ENCODE measurements around the gene PACS2. TPM values are rescaled to one million over a fixed set of nuclear protein-coding genes. Genes with fewer than 3 reads are reported as not detected.
"Not testable (repeated sequence)": the region's sequence is repeated elsewhere in the genome, so short reads cannot be mapped to it uniquely, and the experiment has no call there.

PACS2 gene
- total RNA-seq, 1 donor from 2014 or later = 105 TPM

DNA sequence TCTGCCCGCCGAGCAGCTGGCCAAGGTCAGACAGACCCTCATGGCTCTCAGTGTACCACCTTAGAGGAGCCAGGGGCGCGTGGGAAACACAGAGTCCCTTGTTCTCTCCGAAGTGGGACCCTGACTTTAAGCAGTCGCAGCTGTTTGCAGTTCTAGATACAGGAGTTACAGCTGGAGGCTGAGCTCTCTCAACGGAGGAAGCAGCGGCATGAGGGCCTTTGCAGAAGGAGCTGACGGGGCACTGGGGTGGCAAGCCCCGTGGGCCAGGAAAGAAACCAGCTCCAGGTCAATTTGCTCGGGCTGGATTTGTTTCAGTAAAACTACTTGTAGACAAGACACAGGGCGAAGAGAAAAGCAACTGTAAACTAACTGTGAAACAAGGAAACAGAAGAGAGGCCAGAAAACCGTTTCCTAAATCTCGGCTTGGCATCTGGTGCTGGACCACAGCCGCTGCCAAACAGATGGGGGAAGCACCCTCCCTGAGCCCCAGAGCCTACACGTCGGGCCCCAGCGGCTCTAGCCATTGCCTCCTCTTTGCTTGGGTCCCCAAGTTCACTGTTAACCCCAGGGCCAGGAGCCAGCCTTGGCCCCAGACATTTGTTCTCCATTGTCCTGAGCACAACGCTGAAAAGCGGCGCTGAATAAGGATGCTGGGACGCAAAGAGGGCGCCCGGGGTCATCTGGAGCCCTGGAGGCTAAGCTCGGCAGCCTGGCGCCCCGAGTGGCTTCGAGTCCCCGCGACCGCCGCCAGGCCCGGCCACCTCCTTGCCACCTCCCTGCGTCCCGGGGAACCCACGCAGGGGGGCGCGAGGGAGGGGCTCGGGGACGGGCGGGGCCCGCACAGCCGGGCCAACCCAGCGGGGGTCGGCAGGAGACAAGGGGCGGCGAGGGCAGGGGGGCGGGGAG is 914 bp upstream of the PACS2 start:
- DNase-seq (ENCODE audit: low spot score) = no peak

- DNase-seq (ENCODE audit: low spot score) = peak; percentile 42
These were observed 718 bp downstream of the PACS2 start for GRCh38 chr14:105315211-105315721.

DNA sequence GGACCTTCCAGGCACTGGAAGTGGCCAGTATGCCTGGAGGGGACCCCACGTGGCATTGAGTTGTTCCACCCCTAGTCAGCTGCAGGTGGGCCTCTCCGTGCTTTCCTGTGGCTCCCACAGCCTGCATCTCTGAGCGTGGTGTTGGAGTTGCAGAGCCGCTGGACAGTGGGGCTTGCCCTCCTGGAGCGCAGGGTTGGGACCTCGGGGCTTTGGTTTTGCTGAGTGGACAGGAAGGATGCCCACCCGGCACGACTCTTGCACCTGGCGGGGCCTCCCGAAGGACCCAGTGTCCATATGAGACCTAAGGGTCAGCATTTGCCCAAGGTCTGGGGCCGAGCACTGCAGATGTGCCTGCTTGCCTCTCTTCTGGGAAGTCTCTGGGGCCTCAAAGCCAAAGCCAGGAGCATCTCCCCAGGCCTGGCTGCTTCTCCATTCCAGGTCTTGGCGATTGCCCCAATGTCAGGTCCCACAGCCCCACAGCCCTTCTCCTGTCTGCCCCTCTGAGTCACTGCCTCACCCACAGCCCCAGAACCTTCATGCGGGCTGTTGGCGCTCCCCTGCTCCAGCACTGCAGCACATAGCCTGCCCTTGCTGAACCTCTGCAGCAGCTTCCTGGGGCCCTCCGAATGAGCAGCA is 1.5 kb downstream of the PACS2 start:
- no peak for DNase-seq (ENCODE audit: low spot score)

- no peak for DNase-seq (ENCODE audit: low spot score)
These were observed 2.0 kb downstream of the PACS2 start for GRCh38 chr14:105316577-105316941.

DNA sequence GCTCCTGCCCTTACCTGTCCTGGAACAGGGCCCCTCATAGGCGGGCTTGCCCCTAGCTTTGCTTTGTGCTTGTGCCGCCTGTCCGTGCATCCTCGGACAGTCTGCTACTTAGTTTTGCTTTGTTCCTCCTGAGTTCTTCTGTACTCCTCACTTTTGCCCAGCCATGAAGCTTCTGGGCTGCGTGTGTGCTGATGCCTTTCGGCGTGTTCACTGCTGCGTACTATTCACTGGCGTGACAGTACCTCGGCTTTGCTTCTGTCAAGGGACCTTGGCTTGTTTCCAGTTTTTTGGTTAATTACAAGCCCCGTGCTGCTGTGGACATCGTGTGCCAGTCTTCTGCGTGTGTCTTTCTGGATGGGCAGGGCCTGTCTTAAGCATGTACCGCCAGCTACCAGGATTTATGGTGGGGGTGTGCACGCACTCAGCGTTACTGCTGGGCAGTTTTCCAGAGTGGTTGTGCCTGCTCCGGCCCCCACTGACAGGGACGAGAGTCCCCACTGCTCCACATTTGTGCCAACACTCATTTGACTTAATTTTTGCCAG is 2.5 kb downstream of the PACS2 start:
- DNase-seq (ENCODE audit: low spot score) = no peak

GRCh38 chr14:105317546-105317945 is 3.0 kb downstream of the PACS2 start:
- DNase-seq (ENCODE audit: low spot score) = no peak

DNA sequence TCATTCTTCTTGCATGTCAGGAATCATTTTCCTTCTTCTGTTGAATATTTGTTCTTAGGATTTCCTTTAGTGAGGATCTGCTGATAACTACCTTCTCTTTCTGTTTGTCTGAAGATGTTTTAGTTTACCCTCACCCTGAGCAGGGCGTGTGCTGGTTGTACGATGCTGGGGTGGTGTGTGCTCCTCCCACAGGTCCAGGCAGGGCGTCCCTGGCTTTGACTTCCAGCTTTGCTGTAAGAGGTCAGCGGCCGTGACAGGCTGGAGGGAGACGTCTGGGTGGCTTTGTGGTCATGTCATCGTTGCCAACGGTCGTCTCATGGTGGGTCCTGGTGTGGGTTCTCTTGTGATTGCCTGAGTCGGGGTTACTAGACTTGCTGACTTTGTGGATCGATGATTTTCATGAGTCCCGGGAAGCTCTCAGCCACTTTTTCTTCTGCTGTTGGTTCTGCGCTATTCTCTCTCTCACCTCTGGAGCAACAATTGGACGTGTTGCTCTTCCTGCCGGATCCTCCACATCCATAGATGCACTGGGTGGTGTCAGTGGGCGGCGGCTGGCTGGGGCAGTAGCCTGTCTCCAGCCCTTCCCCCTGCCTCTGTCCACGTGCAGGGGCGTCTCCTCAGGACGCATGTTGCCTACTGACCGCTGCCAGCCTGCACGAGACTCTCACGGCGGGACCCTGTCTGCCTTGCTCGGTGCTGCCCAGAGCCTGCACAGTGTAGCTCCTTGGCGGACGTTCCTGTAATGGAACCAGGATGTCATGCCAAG is 8.4 kb downstream of the PACS2 start:
- DNase-seq (ENCODE audit: low spot score) = no peak

GRCh38 chr14:105323663-105324062 is 9.1 kb downstream of the PACS2 start:
- no peak for DNase-seq (ENCODE audit: low spot score)

DNA sequence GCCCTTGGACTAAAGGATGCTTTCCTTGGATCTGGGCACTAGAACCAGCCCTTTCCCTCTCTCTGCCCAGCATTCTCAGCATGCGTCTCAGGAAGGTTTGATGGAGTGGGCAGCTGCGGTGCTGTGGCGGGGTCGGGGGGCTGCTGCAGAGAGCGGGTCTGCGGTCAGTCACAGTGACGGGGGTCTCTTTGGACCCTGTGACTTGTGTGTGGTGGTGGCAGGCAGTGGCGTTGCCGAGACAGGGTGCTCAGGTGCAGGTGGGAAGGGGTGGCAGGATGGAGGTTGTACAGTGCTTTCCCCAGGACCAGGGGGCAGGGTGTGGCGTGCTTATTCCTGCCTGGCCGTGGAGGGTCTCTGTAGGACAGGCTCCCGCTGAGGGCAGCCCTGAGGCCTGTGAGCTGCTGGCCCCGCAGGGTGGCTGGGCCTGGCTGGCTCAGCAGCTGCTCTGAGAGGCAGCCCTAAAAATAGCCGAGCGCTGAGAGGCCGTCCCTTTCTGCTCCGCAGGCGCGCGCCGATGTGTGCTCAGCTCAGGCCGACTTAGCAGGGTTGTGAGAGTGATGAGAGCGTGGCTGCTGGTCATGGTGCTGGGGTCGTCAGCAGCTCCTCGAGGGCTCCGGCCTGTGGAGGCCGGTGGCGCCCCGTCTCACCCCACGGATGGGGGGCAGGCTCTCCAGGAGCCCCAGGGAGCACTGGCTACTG is 9.7 kb downstream of the PACS2 start:
- no peak for DNase-seq (ENCODE audit: low spot score)

- no peak for DNase-seq (ENCODE audit: low spot score)
These were observed 10.3 kb downstream of the PACS2 start for GRCh38 chr14:105324871-105325270.

DNA sequence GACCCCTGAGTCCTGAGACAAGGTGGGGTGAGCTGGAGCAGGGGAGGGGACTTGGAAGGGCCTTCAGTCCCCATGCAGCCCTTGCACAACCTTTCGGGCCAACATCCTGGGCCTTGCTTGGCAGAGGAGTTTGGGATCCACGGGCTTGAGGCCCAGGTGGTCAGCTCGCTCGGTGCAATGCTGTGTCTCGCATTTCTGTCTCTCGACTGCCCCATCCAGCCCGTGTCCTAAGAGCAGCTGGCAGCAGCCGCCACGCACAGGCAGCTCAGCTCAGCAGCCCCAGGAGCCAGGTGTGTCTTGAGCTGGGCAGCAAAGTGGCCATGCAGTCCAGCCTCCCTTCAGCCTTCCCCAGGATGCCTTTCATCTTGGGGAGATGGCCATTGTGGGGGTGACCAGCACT is 10.8 kb downstream of the PACS2 start:
- DNase-seq (ENCODE audit: low spot score) = no peak

DNA sequence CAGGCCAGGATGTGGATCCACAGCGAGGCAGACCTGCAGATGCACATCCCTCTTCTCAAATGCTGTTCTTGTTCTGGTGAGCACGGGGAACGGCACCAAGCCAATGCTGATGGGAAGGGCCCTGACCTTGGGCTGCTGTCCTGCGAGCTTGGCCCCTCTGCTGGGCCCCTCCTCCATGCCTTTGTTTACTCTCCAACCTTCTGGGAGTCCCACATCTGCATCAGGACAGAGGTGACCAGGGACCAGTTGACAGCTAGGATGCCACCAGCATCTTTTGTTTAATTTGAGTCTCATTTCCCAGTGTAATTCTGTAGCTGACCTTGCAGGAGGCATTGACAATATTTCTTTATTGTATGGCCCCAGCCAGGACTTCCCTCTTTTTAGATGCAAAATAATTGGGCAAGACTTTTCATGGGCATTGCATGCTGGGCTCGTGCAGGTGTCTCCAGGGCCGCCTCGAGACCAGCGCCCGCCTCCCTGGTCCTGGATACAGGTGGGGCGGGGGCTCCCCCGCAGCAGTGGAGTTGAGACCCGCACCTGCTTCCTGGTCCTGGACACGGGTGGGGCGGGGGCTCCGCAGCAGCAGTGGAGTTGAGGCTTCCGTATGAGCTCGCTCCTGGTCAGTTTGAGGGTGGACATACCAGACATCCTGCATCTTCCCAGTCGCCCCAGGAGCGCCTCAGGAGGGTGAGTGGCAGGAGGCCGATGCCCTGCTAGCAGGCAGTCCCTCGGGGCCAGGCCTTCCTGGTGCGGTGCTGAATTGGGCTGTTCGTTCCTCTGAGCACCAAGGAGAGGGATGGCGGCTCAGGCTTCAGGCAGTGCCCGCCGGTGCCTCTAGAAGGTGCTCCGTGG is 11.4 kb downstream of the PACS2 start:
- DNase-seq (ENCODE audit: low spot score) = no peak

DNA sequence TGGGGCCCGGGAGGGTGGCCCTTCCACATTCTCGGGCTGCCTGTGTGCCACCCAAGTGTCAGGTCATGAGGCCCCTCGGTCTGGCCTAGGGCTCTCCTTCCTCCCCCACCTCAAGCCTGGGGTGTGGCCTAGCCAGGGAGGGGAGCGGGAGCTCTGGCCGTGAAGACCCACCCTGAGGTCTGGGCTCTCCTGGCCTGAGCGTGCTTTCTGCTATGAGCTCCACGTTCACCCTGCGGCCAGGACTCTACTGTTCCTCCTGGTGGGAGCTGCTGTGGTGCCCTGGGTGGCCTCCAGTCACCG is 12.0 kb downstream of the PACS2 start:
- DNase-seq (ENCODE audit: low spot score) = no peak

GRCh38 chr14:105326891-105327694 is 12.5 kb downstream of the PACS2 start:
- no peak for DNase-seq (ENCODE audit: low spot score)

GRCh38 chr14:105327695-105328045 is 13.1 kb downstream of the PACS2 start:
- DNase-seq (ENCODE audit: low spot score) = not testable (repeated sequence)

- DNase-seq (ENCODE audit: low spot score) = no peak
These were observed 13.6 kb downstream of the PACS2 start for GRCh38 chr14:105328070-105328677.

- DNase-seq (ENCODE audit: low spot score) = no peak
These were observed 14.3 kb downstream of the PACS2 start for GRCh38 chr14:105328678-105329390.

- DNase-seq (ENCODE audit: low spot score) = no peak
These were observed 15.0 kb downstream of the PACS2 start for GRCh38 chr14:105329411-105330150.
